DND-41 (cell line): ENCODE results near the gene ZSWIM8.

Experiments
- ATAC-seq: fragments of 200-7000 bp; cut with Tn5 transposase; 3 replicates; pipeline ENCODE4 v1.9.1; 2021; ENCODE audit warnings: low read depth; ENCODE audit not compliant: insufficient read depth
- DNase-seq: peaks from one replicate; pipeline ENCODE4 v3.0.0-alpha.2; 2020
- H2AFZ ChIP-seq: 2 replicates; pipeline ENCODE4 v1.6.0; 2012; ENCODE audit warnings: low read depth, low read length
- H3K27ac ChIP-seq: 2 replicates; pipeline ENCODE4 v1.5.1; 2012; ENCODE audit warnings: low read length, inconsistent platforms
- H3K27me3 ChIP-seq: fragments of 200-600 bp; sonication (generic); 2 replicates; pipeline ENCODE4 v1.6.0; 2012; ENCODE audit warnings: low read length, mild to moderate bottlenecking, inconsistent platforms; ENCODE audit not compliant: insufficient read depth, poor library complexity
- H3K36me3 ChIP-seq: 2 replicates; pipeline ENCODE4 v1.5.1; 2012; ENCODE audit warnings: low read length, inconsistent platforms; ENCODE audit not compliant: insufficient read depth
- H3K4me1 ChIP-seq: 2 replicates; pipeline ENCODE4 v1.5.1; 2012; ENCODE audit warnings: mild to moderate bottlenecking, low read length; ENCODE audit not compliant: insufficient read depth
- H3K4me2 ChIP-seq: 2 replicates; pipeline ENCODE4 v1.6.0; 2012; ENCODE audit warnings: mild to moderate bottlenecking, moderate library complexity, low read length, inconsistent platforms; ENCODE audit not compliant: insufficient read depth
- H3K4me3 ChIP-seq, 2 experiments: fragments of 200-600 bp in 1 of 2; shearing (Covaris generic) in 1 of 2; 2 replicates each; pipeline ENCODE4 v1.5.1; 2012 to 2016; ENCODE audit warnings: inconsistent platforms in 2 of 2, low read length in 2 of 2, mild to moderate bottlenecking in 2 of 2, low read depth in 1 of 2, moderate library complexity in 1 of 2
- H3K79me2 ChIP-seq: 2 replicates; pipeline ENCODE4 v1.6.0; 2012; ENCODE audit warnings: low read length, inconsistent platforms; ENCODE audit not compliant: insufficient read depth
- H3K9ac ChIP-seq: 2 replicates; pipeline ENCODE4 v1.6.0; 2012; ENCODE audit warnings: low read depth, mild to moderate bottlenecking, inconsistent platforms, low read length, moderate library complexity
- H3K9me3 ChIP-seq: 2 replicates; pipeline ENCODE4 v1.5.1; 2012; ENCODE audit warnings: low read length, moderate library complexity, mild to moderate bottlenecking, inconsistent platforms; ENCODE audit not compliant: insufficient read depth, severe bottlenecking
- H4K20me1 ChIP-seq: 2 replicates; pipeline ENCODE4 v1.6.0; 2012; ENCODE audit warnings: low read length; ENCODE audit not compliant: insufficient read depth
- CTCF ChIP-seq: IDR thresholded peaks from 2 replicates; pipeline ENCODE4 v1.5.1; 2012; ENCODE audit warnings: borderline replicate concordance, low read length, moderate library complexity, mild to moderate bottlenecking; ENCODE audit not compliant: poor library complexity, severe bottlenecking; ENCODE audit errors: extremely low read depth
- EZH2 ChIP-seq: IDR thresholded peaks from 3 replicates; pipeline ENCODE4 v1.6.1; 2012; ENCODE audit warnings: borderline replicate concordance, low read depth, mild to moderate bottlenecking, moderate library complexity, low read length, inconsistent platforms; ENCODE audit not compliant: severe bottlenecking

The ZSWIM8 gene

GRCh38 chr10:73843261-73843660 is 57.9 kb downstream of the ZSWIM8 start:
- no peaks in the 10 kb centered on the region; the same call in 1 of the 2 replicates for H4K20me1 ChIP-seq
- no peak overlapping the region for H3K27ac ChIP-seq
- no peak overlapping the region for H3K4me2 ChIP-seq
- ATAC-seq, result no peak
- H3K79me2 ChIP-seq, result no peaks in the 10 kb centered on the region
- no peak for DNase-seq
- H2AFZ ChIP-seq, result no peak overlapping the region
- no peak overlapping the region for H3K4me3 ChIP-seq
- TF ChIP-seq EZH2, result no peak
- no peak for TF ChIP-seq CTCF
- no peaks in the 10 kb centered on the region for H3K9me3 ChIP-seq
- no peaks in the 10 kb centered on the region for H3K4me1 ChIP-seq
- H3K36me3 ChIP-seq, result peaks cover 78% of the 10 kb centered on the region
- H3K9ac ChIP-seq, result no peak overlapping the region
- no peaks in the 10 kb centered on the region for H3K27me3 ChIP-seq

- Histone ChIP-seq H2AFZ (no peak overlapping the region), H3K9ac (no peak overlapping the region), H3K27me3 (no peaks in the 10 kb centered on the region), H3K79me2 (no peaks in the 10 kb centered on the region), H3K4me3 (no peak overlapping the region), H3K4me2 (no peak overlapping the region), H3K36me3 (peaks cover 71% of the 10 kb centered on the region), H3K27ac (no peak overlapping the region), H3K4me1 (peaks cover 10% of the 10 kb centered on the region), H4K20me1 (peaks cover 8% of the 10 kb centered on the region; the same call in 1 of the 2 replicates), H3K9me3 (no peaks in the 10 kb centered on the region)
- ATAC-seq (no peak), DNase-seq (no peak)
- no peak for TF ChIP-seq CTCF
- no peak for TF ChIP-seq EZH2
Observed at GRCh38 chr10:73847031-73847430, 61.6 kb downstream of the ZSWIM8 start.

- H3K9ac ChIP-seq, result no peak overlapping the region
Observed at GRCh38 chr10:73848821-73849489, 63.5 kb downstream of the ZSWIM8 start.

More at GRCh38 chr10:73848821-73849489, 63.5 kb downstream of the ZSWIM8 start:
- H3K4me3 ChIP-seq, result no peak overlapping the region
- no peak overlapping the region for H2AFZ ChIP-seq
- peaks cover 10% of the 10 kb centered on the region for H3K4me1 ChIP-seq
- DNase-seq (peak; percentile 90), ATAC-seq (peak; percentile 99)
- H3K9me3 ChIP-seq, result no peaks in the 10 kb centered on the region
- TF ChIP-seq CTCF, result peak; percentile 100
- no peak for TF ChIP-seq EZH2
- no peaks in the 10 kb centered on the region for H3K27me3 ChIP-seq
- H3K36me3 ChIP-seq, result peaks cover 75% of the 10 kb centered on the region
- H3K79me2 ChIP-seq, result no peaks in the 10 kb centered on the region
- no peak overlapping the region for H3K4me2 ChIP-seq
- peak overlapping the region; percentile 34; the same call in 1 of the 2 replicates for H3K27ac ChIP-seq
- peaks cover 12% of the 10 kb centered on the region for H4K20me1 ChIP-seq
